ENCODE results near the gene TNXB. TPM values are rescaled to one million over a fixed set of nuclear protein-coding genes. Genes with fewer than 3 reads are reported as not detected.
"Not testable (repeated sequence)": the region's sequence is repeated elsewhere in the genome, so short reads cannot be mapped to it uniquely, and the experiment has no call there.

Gene TNXB
- total RNA-seq, 1 donor from 2014 or later: 4.5 TPM

DNA sequence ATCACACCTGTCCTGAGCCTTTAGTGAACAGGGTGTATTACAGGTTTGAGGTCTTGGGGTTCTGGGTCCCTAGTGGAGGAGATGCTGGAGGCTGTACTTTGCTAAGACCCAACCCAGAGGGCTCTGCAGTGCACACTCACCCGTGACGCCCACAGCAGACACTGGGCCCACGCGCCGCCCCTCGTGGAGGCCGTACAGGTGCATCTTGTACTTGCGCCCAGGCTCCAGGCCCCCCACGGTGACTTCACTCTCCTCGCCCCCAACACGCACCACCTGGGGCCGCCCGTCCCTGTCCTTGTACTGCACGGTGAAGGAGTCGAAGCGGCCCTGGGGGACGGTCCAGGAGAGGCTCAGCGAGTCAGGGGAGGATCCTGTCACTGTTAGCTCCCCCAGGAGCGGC lies 41.6 kb downstream of the TNXB start:
- not testable (repeated sequence) for FAIRE-seq; DNase-seq (ENCODE audit: low spot score in 2 of 2)

DNA sequence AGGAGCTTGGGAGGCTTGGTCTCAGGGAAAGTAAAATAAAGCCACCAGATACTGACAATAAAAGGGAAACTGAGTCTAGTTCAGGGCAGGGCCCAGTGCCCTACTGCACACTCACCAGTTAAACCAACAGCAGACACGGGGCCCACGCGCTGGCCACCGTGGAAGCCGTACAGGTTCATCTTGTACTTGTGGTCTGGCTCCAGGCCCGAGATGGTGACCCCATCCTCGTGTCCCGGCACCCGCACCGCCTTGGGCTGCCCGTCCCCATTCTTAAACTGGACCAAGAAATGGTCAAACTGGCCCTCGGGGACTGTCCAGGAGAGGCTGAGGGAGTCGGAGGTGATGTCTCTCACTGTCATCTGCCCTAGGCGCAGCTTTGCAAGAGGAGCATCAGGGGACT lies 44.4 kb downstream of the TNXB start:
- FAIRE-seq (no peak), DNase-seq (ENCODE audit: low spot score in 2 of 2) (no peak)

DNA sequence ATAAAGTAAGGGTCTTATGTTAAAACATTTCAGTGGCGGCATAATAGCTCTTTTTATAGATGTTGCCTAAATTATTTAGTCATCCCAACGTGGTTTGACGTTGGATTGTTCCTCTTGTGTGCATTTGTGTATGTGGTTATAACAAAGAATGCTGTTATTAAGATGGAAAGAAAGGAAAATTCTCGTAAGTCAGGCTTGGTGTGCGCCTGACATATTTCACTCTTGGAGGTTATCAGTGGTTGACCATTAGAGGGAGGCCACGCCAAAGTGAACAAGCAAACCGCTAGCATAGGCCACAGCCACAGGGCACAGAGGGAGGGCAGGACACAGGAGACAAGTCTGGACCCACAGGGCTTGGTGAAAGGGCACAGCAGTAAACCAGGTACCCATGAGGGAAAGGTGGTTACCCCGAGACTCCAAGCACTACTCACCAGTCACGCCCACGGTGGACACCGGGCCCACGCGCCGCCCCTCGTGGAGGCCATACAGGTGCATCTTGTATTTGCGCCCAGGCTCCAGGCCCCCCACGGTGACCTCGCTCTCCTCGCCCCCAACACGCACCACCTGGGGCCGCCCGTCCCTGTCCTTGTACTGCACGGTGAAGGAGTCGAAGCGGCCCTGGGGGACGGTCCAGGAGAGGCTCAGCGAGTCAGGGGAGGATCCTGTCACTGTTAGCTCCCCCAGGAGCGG lies 48.0 kb downstream of the TNXB start:
- no peak for FAIRE-seq
- DNase-seq (ENCODE audit: low spot score in 2 of 2): no peak

DNA sequence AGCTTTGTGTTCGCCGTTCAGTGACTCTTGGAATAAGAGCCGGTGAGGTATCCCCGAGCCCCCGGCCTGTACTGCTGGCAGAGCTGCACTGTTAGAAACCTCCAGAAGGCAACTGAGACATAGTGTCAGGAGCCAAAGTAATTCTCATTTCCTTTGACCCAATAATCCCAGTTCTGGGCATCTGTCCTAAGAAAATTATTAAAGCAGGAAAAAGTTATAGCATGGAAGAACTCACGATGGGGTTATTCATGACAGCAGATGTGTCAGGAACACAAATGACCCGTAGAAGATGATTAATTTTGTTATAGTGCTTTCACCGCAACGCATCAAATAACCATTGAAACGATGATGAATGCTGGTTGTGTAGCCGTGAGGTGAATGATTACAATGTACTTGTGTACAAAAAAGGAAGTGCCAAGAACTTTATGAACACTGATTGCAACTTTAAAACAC lies 50.6 kb downstream of the TNXB start:
- FAIRE-seq: no peak
- peak in 1 of 2 donors; percentile 45 for DNase-seq (ENCODE audit: low spot score in 2 of 2)

DNA sequence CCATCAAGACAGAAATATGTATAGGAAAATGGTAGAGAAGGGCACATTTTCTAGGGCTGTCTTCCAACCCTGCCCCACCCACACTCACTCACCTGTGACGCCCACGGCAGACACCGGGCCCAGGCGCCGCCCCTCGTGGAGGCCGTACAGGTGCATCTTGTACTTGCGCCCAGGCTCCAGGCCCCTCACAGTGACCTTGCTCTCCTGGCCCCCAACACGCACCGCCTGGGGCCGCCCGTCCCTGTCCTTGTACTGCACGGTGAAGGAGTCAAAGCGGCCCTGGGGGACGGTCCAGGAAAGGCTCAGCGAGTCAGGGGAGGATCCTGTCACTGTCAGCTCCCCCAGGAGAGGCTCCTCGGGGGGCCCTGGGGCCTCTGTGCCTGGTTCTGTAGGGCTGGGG lies 51.2 kb downstream of the TNXB start:
- no peak for FAIRE-seq

DNA sequence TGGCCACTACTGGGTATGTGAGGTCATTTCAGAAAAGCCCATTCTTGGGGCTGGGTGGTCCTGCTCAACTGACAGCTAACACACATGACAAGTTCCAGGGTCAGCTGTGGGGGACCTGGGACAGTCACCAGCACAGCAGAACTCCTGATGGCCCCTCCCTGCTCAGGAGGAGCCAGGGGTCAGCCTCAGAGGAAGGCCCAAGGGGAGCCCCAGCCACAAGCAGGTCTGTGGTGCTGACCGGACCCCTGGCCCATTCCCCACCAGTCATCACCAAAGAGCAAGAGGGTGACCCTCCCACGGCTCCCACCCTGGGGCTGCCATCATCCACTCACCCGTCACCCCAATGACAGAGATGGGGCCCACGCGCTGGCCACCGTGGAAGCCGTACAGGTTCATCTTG lies 52.9 kb downstream of the TNXB start:
- DNase-seq (ENCODE audit: low spot score in 2 of 2) (no peak), FAIRE-seq (no peak)

More for the DNA sequence above, 51.2 kb downstream of the TNXB start:
- DNase-seq (ENCODE audit: low spot score in 2 of 2): no peak

DNA sequence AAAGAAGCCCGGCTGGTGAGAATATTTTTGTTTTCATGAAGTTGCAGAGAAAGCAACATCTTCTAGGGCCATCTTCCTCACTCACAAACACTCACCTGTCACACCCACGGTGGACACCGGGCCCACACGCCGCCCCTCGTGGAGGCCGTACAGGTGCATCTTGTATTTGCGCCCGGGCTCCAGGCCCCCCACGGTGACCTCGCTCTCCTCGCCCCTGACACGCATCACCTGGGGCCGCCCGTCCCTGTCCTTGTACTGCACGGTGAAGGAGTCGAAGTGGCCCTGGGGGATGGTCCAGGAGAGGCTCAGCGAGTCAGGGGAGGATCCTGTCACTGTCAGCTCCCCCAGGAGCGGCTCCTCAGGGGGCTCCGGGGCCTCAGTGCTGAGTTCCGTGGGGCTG lies 53.4 kb downstream of the TNXB start:
- DNase-seq (ENCODE audit: low spot score in 2 of 2); FAIRE-seq: not testable (repeated sequence)

DNA sequence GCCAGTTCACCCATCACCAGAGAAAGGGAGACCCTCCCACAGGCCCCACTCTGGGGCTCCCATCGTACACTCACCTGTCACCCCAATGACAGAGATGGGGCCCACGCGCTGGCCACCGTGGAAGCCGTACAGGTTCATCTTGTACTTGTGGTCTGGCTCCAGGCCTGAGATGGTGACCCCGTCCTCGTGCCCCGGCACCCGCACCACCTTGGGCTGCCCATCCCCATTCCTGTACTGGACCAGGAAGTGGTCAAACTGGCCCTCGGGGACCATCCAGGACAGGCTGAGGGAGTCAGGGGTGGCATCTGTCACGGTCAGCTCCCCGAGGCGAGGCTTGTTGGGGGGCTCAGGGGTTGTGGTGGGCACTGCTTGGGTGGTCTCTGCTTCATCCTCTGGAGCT lies 55.8 kb downstream of the TNXB start:
- not testable (repeated sequence) for FAIRE-seq; DNase-seq (ENCODE audit: low spot score in 2 of 2)

DNA sequence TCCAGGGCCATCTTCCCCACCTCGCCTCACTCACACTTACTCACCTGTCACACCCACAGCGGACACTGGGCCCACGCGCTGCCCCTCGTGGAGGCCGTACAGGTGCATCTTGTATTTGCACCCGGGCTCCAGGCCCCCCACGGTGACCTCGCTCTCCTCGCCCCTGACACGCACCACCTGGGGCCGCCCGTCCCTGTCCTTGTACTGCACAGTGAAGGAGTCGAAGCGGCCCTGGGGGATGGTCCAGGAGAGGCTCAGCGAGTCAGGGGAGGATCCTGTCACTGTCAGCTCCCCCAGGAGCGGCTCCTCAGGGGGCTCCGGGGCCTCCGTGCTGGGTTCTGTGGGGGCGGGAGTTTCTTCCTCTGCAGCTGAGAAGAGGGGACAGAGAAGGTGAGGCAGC lies 56.5 kb downstream of the TNXB start:
- not testable (repeated sequence) for DNase-seq (ENCODE audit: low spot score in 2 of 2); FAIRE-seq

DNA sequence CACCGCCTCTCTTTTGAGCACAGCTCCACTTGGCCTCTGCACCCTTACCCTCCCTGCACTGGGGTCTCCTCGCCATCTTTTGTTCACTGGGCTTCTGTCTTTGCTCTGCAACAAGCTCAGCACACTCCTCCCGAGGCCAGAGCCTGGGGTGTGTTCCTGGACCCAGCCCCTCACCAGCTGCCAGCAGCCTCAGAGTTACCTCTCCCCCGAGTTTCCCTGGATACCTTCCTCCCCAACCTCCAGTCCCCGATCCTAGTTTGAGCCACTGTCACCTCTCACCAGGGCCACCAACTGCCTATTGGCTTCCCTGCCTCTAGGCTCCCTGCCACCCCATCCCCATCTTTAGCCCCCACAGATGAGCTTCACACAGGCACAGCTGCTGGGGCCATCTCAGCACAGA lies 58.6 kb downstream of the TNXB start:
- DNase-seq (ENCODE audit: low spot score in 2 of 2) (no peak), FAIRE-seq (no peak)

DNA sequence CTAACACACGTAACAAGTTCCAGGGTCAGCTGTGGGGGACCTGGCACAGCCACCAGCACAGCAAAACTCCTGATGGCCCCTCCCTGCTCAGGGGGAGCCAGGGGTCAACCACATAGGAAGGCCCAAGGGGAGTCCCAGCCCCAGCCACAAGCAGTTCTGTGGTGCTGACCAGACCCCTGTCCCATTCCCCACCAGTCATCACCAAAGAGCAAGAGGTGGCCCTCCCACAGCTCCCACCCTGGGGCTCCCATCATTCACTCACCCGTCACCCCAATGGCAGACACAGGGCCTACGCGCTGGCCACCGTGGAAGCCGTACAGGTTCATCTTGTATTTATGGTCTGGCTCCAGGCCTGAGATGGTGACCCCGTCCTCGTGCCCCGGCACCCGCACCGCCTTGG lies 59.4 kb downstream of the TNXB start:
- FAIRE-seq; DNase-seq (ENCODE audit: low spot score in 2 of 2): not testable (repeated sequence)

DNA sequence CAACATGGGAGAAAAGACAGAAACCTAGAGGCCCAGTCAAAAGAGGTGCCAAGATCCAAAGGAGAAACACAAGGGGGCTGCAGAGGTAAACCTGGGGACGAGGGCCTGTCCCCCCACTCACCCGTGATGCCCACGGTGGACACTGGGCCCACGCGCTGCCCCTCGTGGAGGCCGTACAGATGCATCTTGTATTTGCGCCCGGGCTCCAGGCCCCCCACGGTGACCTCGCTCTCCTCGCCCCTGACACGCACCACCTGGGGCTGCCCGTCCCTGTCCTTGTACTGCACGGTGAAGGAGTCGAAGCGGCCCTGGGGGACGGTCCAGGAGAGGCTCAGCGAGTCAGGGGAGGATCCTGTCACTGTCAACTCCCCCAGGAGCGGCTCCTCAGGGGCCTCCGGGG lies 60.0 kb downstream of the TNXB start:
- not testable (repeated sequence) for FAIRE-seq

DNA sequence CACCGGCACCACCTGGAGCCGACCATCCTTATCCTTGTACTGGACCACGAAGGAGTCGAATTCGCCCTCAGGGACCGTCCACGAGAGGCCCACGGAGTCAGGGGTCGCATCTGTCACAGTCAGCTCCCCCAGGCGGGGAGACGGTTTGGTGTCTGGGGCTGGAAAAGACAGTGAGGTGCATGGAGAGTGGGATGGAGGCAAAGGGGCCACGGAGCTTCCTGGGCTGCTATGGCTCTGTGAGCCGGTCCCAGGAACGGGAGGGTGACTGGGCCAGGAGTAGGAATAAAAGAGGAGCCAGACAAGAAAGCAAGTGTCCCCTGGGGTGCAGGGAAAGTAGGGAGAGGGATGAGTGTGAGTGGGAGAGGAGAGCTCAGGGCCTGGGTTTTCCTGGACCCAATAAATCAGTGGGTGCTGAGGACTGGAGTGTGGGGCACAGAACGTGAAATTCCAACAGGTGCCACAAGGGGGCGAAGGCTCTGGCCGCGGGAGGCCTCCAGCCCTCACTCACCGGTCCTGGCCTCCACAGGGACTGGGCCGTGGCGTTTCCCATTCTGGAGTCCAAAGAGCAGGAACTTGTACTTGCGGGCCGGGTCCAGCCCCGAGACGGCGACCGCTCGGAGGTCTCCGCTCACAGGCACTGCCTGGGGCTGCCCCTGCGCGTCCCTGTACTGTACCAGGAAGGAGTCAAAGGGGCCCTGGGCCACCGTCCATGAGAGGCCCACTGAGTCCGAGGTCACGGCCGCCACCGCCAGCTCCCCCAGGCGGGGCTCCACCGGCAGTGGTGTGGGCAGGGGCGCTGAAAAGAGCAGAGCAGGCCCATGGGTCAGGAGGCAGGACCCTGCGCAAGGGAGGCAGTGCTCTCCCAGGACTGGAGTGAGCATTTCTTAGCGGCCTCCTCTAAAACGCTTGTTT lies 61.0 kb downstream of the TNXB start:
- FAIRE-seq (no peak), DNase-seq (ENCODE audit: low spot score in 2 of 2) (peak in 1 of 2 donors; percentile 71)

More for the DNA sequence above, 60.0 kb downstream of the TNXB start:
- DNase-seq (ENCODE audit: low spot score in 2 of 2): not testable (repeated sequence)

DNA sequence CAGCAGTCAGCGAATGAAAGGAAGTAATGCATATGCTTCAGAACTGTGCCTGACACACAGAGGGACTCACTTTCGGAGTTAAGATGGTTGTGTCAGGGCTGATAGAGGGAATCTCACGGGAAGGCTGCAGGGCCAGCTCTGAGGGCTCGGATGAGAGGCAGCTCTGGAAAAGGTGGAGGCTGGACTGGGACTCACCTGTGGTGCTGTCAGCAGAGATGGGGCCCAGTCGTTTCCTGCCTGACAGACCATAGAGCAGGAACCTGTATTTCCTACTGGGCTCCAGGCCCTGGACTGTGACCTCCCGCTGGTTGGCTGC lies 61.6 kb downstream of the TNXB start:
- FAIRE-seq: no peak
- DNase-seq (ENCODE audit: low spot score in 2 of 2): no peak

DNA sequence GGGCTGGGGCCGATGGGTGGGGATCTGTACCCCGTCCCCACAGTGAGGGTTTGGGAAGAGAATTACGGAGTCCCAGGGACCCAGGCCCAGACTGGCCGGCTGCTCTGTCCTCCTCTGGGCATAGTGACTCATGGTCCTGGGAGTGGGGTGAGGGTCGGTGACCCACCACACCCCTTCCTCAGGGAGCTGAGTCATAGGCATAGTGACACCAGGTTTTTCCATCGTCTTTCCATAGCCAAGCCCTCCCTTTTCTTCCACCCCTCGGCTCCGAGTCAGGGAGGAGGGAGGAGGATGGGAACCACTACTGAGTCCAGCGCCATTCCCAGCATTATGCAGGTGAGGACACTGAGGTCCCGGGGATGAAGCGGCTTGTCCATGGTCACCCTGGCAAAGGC lies 62.1 kb downstream of the TNXB start:
- FAIRE-seq (no peak), DNase-seq (ENCODE audit: low spot score in 2 of 2) (peak in 1 of 2 donors; percentile 66)

DNA sequence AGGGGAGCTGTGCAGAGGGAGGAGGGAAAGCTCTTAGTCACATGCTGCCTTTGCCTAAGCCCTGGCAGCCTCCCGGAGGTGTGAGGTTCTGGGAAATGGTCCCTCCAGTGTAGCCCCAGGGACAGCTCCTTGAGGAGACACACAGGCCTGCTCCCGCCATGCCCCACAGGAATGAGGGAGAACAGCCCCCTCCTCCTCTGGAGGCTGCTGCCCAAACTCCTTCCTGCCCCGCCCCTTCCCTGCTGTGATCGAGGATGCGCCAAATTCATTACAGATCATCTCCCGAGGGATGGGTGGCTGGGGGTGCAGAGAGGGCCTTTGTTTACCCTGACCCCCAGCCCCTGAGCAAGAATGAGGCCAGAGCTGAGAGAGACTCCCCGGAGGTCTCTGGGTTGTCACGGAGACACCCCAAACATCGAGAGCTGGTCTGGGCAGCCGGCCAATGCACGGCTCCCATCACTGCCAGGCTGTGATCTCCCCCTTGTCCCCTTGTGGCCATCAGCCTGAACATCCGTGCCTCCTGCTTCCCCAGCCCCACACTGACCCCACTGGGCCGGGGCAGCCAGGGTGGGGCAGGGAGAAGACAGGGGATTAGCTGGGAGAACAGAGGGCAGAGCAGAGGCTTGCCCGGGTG lies 62.6 kb downstream of the TNXB start:
- FAIRE-seq (no peak), DNase-seq (ENCODE audit: low spot score in 2 of 2) (no peak)

DNA sequence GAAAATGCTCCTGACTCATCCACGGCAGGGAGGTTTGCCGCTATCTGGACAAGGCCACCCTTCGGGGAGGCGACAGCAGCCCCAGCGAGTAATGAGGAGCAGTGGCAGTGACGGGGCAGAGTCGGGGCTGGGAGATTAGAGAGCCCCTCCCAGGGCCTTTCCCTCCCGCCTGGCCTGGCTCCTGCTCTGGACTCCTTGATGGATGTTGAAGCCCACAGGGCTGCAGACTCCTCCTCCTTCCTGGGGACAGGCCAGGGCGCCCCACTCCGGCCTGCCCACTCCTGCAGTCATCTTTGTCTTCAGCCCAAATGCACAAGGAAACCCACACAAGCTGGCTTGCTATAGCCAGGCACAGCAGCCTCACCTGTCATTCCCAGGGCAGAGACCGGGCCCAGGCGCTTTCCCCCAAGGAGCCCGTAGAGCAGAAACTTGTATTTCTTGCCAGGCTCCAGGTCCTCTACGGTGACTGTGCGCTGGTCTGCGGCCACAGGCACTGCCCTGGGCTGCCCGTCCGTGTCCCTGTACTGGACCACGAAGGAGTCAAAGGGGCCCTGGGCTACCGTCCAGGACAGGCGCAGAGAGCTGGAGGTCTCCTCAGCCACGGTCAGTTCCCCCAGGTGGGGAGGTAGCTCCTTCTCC lies 63.2 kb downstream of the TNXB start:
- DNase-seq (ENCODE audit: low spot score in 2 of 2): no peak
- no peak for FAIRE-seq

DNA sequence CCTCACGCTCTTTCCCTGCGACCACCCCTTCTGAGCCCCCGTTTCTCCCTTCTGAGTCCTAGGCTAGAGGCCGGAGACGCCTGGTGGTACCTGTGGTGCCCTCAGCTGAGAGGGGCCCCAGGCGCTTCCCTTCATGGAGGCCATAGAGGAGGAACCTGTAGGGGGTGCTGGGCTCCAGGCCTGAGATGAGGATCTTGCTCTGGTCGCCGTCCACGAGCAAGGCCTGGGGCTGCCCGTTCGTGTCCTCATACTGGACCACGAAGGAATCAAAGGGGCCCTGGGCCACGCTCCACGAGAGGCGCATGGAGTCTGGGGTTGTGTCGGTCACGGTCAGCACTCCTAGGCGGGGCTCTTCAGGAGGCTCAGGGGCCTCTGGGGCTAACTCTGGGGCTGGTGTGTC lies 64.2 kb downstream of the TNXB start:
- not testable (repeated sequence) for FAIRE-seq; DNase-seq (ENCODE audit: low spot score in 2 of 2)

DNA sequence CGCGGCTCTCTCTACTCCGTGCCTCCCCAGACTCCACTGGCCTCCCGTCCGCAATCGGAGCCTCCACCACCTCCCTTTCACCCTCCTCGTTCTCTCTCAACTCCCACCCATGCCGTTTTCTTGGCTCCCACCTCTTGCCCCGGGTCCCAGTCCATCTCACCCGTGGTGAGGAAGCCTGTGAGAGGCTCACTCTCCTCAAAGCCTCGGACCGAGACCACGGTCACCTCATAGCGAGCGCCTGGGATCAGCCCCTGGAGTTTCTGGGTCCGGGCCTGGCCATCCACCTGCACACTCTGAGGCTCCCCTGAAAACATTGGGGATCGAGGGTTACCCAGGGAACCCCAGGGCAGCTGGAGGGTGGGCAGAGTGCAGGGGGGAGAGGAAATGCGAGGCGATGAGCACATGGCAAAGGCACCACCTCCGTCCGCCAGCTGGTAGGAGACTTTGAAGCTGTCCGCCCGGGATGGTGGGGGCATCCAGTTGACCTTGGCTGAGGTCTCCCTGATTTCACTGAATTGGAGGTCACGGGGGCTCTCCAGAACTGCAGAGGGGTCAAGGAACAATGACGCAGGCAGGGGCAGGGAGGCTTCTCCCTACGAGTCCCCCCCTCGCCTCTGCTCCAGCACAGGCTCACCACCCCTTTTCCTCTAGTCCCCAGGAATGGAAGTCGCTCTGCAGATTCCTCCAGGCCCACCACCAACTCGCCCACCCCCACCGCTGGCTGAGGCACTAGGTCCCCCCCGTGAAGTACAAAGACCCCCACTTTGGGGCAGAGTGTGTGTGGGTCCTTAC lies 65.4 kb downstream of the TNXB start:
- not testable (repeated sequence) for DNase-seq (ENCODE audit: low spot score in 2 of 2); FAIRE-seq

DNA sequence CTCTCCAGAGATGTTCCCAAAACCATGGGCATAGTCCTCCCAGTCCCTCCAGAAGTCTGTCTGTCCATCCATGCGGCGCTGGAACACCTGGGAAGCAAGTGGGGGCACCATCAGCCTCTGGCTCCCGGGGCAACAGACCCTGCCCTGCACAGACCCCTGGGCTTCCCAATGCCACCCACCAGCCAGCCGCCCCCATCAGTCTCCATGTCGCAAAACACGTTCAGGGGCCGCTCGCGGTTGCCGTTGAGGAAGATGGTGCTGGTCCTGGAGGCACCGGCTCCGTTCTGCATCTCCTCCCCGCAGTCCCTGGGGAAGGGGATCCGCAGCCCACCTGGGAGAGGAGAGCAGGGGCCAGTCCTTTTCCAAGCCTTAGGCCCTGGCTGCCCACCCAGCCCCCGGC lies 66.9 kb downstream of the TNXB start:
- not testable (repeated sequence) for FAIRE-seq; DNase-seq (ENCODE audit: low spot score in 2 of 2)

Measured in frontal cortex (tissue), 4 donors.